T-helper 1 cell treated with Interleukin-12 subunit alpha and Interleukin-12 subunit beta and Interleukin-4 antibody, amounts not matched to agents 30 ng/mL and 1 ng/mL, for 36 hours (primary cell): ENCODE results near the gene SULF2. TPM values are rescaled to one million over a fixed set of nuclear protein-coding genes. Genes with fewer than 3 reads are reported as not detected.

Source experiments
- intact Hi-C: fragments of 100-400 bp; cut with micrococcal nuclease; formaldehyde crosslinking; loops from one replicate; pipeline ENCODE4 v1.15.1; 2024
- total RNA-seq: library from RNA; stranded (reverse); gene quantifications from 2 replicates; pipeline ENCODE4 v1.2.3, GENCODE V29; 2022

SULF2 gene
- total RNA-seq, 1 donor from 2014 or later = 0.71 TPM

DNA sequence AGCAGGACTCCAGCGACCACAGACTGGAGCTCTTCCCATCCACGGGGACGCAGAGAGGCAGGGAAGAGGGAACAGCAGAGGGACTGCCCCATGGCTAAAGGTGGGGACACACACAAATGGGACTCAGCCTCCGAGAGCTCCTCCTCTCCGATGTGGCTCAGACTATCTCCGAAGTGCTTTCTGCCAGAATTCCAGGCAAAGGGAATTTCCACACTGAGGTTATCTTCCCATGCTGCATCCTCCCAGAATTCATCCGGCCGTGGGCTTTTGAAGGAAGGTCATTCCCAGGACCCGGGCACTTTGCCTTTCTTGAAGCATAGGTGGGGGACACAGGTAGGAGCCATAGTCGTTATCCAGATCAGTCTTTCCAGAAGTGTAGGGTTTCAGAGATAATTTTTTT, 67.9 kb downstream of the SULF2 start:
- intact Hi-C loops = no loop called here

DNA sequence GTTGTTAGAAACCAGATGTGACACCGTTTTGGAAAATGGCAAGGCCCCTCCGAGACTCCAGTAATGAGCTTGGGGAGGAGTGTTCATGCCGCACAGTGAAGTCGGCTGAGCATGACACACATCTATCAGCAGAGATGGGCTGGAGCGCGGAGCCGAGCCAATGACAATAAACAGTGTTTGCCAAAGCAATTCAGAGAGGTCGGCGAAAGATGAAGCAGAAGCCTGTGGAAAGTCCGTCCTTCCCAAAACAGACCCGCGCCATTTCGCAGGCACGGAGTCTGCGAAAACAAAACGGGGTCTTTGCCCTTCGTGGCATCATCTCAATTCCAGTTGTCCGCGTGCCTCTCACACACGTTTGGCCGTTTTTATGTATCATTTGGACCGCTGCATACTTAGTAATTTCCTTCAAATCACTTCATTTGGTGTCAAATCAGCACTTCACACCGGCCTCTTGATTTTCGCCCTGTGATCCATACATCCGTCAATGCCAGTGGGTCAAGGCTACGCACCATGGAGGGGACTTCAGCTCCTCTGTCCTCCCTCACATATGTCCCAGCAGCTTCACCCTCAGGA, 71.3 kb downstream of the SULF2 start:
- intact Hi-C loops = no loop called here

DNA sequence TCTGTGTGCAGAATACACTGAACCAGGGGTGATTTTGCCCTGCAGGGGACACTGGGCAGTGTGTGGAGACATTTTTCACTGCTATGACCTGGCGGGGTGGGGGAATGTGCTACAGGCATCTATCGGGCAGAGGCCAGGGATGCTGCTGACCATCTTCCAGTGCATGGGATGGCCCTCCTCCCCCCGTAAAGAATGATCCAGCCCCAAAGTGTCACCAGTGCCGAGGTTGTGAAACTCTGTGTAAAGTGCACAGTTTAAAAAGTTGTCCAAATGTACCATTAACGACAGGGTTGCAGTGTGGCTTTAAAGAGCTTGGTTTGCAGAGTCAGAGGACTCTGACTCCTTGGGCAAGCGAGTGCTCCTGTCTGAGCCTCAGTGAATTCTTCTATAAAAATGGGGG, 72.1 kb downstream of the SULF2 start:
- intact Hi-C loops = no loop called here

DNA sequence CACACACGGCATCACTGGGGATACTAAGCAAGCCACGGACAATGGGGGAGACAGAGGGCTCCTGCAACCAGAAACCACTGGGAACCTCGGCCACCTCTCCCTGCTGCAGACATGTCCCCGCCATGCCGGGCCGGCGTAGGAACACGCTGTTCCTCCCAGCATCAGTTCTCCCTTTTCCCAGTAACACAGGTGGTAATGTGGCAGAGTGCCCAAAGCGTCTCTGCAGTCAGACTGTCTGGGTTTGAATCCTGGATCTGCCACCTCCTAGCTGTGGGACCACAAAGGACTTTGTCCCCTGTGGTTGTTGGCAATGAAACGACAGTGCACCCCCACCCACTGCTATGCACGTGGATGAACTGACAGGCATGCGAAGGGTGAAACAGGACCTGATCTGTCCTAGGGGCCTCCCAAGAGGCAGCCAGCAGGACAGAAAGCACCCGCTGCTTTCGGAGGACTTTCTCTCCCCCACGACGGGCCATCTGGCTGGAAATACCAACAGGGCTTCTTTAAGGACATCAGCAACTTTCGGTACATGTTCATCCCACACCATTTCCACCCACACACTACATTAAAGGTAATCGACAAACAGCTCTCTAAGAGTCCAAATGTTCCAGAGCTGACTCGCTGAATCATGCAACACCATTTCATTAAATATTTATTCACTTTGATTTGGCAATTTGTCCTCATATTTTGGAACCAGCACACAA, 74.1 kb downstream of the SULF2 start:
- intact Hi-C loops = no loop called here

DNA sequence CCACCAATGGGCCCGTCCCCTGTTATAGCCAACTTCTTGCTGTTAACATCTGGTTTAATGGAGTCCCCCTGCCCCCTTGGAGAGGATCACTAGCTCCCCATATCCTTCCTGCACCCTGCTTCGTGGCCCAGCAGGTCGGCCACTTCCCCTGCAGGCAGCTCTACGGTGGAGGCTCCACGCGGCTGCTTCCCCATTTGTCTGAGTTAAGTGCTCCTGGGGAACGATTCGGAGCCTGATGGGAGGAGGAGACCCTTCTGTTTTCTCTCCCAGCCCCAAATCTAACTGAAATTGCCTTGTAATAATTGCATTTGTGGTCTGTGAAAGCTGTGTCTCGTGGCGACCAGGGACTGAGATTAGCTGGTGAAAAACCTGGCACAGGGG, 74.6 kb downstream of the SULF2 start:
- intact Hi-C loops = no loop called here

DNA sequence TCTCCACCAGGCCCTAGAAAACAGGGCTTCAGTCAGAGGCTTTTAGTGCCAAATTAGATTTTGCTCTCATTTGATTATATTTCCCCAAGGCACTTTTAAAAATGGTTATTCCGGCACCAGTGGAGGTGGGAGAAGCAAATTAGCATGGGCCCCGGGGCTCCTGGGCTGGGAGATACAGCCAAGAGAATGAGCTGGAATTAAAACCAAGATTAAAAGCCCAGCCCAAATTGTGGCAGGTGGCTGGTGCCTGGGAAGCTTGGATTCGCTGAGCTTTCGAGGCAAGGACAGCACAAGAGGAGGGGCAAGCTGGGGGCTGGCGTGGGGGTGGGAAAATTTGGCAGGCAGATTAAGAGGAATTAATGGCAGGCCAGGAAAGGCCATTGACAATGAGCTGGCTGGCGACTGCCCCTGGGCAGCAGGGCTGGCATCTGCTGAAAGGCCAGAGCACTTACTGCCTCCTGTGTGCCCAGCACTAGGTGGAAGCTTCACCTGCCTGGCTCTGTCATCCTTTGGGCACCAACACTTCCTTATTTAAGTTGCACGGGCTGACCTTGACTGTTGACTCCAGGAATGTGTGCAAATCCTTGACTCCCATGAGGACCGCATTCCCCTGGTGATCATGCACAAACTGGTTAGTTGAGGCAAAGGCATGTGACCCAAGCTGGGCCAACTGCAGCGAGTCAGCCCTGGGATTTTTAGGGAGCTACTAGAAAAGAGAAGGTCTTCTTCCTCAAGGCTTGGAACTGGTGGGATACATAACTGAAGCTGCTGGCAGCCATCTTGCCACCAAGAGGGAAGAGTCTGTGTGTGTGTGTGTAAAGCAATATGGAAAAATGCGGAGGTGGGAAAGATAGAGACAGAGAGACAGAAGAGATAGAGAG, 76.1 kb downstream of the SULF2 start:
- intact Hi-C loops = no loop called here

DNA sequence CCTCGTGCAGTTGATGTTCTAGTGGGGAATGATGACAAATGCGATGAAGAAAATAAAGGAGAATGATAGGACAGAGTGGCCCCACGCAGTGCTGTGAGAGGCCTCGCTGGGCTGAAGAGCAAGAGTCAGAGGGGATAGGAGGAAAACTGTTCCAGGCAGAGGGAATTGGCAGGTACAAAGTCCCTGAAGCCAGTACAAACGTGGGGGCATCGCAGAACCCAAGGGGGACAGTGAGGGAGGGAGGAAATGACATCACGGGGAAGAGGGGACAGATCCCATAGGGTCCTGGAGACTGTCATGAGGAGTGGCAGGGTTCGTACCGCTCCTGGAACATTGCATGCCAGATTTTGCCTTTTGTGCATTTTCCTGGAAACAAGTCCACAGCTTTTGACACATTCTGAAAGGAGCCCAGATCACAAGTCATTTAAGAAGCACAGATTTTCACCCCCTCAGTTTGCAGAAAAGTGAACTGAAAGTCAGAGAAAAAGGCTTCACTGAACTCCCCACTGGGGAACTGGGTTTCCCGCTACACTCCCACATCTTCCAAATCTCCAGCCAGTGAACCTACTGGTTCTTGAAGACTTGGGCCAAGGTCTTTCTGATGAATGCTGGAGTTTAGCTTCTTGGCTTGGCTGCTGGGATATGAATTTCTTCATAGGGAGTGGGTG, 77.0 kb downstream of the SULF2 start:
- intact Hi-C loops = no loop called here

DNA sequence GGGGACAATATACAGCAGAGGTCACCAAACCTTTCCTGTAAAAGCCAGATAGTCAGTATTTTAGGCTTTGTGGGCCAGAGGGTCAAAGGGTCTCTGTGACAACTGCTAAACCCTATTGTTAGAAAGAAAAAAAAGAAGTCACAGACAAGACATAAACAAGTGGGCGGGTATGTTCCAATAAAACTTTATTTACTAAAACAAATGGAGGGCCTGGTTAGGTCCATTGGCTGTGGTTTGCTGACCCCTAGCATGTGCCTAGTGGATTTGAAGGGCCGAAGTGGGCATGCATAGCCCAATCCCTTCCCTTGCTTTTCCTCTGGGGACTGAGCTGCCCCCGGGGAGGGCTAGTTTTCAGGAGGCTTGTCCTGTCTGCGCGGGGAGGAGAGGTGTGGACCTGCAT, 78.9 kb downstream of the SULF2 start:
- intact Hi-C loops = no loop called here

DNA sequence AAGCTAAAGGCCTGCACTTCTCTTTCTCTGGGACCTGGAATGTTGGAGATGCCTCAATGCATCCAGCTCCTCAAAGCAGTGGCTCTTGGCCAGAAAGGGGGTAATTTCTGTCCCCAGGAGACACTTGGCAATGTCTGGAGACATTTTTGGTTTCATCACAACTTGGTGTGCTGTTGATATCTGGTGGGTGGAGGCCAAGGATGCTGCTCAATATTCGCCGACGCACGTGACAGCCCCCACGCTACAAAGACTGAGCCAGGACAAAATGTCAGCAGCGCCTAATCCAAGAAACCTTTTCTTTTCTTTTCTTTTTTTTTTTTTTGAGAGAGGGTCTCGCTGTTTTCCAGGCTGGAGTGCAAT, 79.8 kb downstream of the SULF2 start:
- intact Hi-C loops = no loop called here

DNA sequence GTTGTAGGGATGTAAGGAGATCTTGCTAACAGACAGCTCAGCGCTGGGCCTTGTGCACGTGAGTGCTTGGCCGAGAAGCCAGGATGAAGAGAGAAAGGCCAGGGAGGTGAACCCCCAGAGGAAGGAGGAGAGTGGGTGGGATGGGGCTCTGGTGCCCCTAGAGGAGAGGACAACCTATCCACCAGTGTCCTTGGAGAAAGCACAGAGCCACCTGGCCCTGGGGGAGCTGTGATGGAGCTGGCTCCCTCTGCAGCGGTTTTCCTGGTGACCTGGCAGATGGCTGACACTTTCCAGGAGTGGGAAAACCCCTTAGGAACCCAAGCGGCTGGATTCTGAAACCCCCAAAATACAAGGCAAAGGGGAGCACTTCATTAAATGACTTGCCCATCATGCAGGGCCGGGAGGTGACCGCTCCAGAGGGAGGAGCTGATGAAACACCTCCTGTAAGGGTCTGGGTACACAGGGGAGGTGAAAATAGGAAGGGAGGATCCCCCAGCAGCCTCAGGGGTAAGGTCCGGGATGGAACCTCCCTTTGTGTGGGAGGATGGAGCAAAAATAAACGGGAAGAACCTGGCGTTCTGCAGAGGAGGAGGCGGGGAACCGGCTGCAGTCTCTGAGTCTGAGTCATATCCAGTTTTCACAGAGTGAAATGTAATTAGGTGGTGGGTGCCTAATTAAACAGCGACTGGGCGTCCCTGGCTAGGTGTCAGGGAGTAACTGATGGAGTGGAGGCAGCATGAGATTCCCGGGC, 80.4 kb downstream of the SULF2 start:
- intact Hi-C loops = no loop called here

DNA sequence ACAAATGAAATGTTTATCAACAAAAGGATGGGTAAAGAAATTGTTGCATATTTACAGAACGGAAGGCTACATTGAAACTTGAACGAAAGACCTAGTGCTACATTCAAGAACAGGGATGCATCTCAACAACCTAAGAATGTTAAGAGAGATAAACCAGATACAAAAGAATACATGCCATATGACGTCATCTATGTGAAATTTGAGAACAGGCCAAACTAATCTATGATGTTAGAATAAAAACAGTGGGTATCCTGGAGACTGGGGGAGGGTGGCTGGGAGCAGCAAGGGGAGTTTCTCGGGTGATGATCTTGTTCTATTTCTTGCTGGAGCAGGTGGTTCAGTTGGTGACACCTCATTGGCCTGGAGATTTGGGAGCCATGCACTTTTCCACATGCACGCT, 81.5 kb downstream of the SULF2 start:
- intact Hi-C loops = no loop called here

DNA sequence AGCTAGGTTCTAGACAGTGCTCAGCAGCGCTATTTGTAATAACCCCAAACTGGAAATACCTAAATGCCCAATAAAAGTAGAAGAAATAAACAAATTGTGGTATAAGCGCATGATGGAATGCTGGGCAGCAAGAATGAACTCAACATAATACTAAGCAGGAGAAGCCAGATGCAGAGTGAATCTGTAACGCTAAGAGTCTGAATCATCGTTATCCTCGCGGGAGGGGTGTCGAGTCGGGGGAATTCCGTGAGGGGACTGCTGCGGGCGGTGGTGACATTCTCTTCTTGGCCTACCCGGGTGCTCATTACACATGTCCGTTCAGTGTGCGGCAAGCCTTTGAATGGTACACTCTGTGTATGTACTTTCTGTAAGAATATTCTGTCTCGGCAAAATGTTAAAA, 83.7 kb downstream of the SULF2 start:
- intact Hi-C loops = no loop called here

DNA sequence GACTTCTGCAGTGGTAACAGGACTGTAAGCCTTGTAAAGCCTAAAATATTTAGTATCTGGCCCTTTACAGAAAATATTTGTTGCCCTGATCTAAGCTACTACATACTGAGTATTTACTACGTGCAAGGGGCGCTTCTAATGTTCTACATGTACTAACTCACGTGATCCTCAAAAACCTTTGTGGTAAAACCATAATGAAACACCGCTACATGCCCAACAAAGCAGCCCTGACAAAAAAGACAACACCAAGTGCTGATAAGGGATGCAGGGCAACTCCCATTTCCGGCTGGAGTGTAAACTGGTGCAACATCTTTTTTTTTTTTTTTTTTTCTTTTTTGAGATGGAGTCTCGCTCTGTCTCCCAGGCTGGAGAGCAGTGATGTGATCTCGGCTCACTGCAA, 85.0 kb downstream of the SULF2 start:
- intact Hi-C loops = no loop called here

DNA sequence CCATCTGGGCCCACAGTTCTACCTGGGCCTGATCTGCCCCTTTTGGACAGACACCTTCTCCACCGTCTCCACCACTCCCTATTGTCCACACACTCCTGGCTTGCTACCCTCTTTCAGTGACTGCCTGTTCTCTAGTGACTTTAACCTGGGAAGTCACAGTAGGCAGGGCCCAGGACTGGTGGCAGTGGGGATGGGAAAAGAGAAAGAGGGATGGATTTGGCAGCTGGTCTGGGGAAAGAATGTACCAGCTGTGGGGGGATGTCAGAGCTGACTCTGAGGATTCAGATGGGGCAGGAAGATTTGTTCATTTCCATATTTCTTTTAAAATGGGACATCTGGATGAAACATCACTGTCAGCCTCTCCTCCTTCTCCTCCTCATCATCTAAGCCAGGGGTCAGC, 85.5 kb downstream of the SULF2 start:
- intact Hi-C loops = no loop called here

DNA sequence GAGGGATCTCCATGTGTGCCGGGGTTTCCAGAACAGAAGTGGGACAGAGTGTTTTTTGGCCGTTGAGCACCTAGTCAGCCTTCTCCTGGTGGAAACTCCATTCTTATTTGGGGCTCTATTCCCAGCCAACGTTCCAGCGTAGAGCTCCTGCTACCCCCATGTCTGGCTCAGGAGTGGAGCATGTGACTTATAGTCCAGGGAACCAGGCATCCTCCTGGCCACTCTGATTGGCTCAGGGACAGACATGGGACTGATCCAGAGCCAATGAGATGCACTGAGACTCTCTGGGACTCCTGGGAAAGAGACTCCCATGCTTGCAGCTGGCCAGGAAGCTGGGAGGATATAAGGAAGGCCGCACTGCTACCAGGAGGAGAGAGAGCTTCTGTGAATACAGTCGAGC, 87.1 kb downstream of the SULF2 start:
- intact Hi-C loops = no loop called here

DNA sequence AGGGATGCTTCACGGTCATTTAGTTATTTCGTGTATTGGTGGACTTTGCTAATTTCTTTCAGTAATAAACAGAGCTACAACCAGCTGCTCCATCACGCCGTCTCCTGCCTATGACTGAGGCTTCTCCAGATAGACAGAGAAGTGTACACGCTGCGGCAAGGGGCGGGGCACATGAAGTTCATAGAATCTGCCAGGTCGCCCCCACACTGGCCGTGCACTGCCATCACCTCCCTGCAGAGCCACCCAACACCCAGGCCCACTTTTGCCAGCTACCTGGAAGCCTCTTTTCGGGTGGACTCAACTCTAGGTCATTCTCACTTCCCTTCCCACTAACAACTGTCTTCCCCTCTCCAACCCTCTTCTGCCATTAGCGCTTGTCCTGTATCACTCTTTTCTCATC, 88.4 kb downstream of the SULF2 start:
- intact Hi-C loops = no loop called here

DNA sequence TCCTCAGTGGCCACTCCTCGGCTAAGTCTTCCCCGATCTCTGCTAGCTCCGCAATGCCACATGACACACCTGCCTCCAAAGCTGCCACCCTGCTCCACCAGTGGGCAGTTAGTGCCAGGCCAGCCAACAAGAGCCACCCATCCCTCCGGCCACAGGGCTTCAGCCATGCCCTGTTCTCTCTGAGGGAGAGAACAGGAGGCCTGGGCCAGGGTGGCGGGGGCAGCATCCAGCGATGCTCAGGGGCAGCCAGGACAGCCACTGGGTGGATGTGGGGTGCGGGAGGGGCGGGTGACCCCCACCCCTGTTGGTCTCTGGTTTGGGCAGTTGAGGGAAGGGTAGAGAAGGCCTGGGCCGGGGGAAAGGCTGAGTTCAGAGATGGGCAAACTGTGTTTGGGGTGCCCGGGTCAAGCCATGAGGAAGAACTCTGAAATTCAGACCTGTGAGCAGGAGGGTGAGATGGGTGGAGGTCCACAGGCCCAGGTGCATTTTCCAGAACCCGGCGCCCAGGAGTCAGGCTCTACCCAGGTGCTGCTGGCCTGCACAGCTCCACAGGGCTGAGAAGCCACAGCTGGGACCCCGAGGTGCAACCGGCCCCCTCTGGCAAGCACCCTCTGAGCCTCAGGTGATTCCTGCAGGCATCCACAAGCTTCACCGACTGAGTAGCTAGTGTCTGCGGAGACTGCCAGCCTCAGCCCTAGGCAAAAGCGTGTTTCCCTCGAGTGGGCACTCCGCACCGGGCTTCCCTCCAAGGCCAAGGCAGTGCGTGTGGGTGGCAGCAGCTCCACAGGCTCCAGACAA, 91.1 kb downstream of the SULF2 start:
- intact Hi-C loops = no loop called here

DNA sequence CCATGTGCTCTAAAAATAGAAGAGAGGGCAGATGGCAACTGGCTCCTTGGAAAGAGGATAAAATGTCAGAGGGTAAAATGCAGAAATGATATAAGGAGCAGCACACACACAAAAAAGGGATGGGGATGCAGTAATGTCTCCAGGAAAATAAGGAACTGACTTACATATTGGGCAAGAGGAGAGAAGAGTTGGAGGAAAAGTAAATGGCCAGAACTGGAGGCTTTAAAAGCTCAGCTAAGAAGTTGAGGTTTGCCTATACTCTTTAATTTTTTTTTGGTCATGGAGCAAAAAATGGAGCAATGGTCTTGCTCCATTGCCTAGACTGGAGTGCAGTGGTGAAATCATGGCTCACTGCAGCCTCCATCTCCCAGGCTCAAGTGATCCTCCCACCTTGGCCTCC, 93.7 kb downstream of the SULF2 start:
- intact Hi-C loops = no loop called here

DNA sequence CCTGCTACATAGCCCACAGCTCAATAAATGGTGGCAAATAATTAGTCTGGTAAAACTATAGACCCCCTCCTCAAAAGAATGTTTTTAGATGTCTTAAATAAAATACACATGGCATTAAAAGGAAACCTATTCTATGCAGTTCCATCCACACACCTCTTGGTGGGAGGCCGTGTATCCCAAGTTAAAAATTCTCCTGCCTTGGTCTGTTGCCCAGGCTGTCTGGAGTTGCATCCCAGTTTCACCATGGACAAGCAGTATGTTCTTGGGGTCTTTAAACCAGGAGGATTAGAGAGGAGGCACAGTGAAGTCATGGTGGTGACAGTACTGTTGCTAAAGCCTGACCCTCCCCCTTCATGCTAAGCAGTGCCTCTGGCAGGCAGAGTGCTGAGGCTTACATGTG, 95.5 kb downstream of the SULF2 start:
- intact Hi-C loops = no loop called here
